Neural cell (in vitro differentiated cells): Measurements from ENCODE around the gene AZIN2.

Source experiments
- CTCF ChIP-seq: fragments of 450-650 bp; IDR thresholded peaks from 2 replicates; pipeline ENCODE4 v1.5.1; 2014; ENCODE audit warnings: antibody characterized with exemption, mild to moderate bottlenecking, moderate library complexity; ENCODE audit not compliant: poor library complexity, severe bottlenecking
- EZH2 ChIP-seq: fragments of 200-600, 300-800 bp; shearing (Covaris generic), sonication (generic); IDR thresholded peaks from 2 replicates; pipeline ENCODE4 v1.6.1; 2014; ENCODE audit warnings: antibody characterized with exemption, low read length, borderline replicate concordance, mild to moderate bottlenecking; ENCODE audit not compliant: insufficient read depth, poor library complexity, severe bottlenecking
- POLR2AphosphoS5 ChIP-seq: IDR thresholded peaks from 2 replicates; pipeline ENCODE4 v1.6.1; 2012
- RAD21 ChIP-seq: fragments of 450-650 bp; conservative IDR thresholded peaks from 2 replicates; pipeline ENCODE4 v1.6.1; 2014; ENCODE audit warnings: antibody characterized with exemption, mild to moderate bottlenecking, moderate library complexity
- REST ChIP-seq: IDR thresholded peaks from 2 replicates; pipeline ENCODE4 v1.6.1; 2012; ENCODE audit warnings: borderline replicate concordance
- TAF1 ChIP-seq: IDR thresholded peaks from 2 replicates; pipeline ENCODE4 v1.6.1; 2012; ENCODE audit warnings: low read depth

GRCh38 chr1:33036526-33037503, 44.1 kb upstream of the AZIN2 start, which contains the start of gene AK2:
- TF ChIP-seq REST (no peak), CTCF (no peak), EZH2 (no peak), TAF1 (peak; percentile 53), RAD21 (no peak), POLR2AphosphoS5 (peak; percentile 72)
